LNCAP (cell line): ENCODE results near the gene LPP.

Experiments
- CTCF ChIP-seq: fragments of 450-650 bp; IDR thresholded peaks from 2 replicates; pipeline ENCODE4 v1.5.1; 2017; ENCODE audit warnings: mild to moderate bottlenecking

LPP gene

DNA sequence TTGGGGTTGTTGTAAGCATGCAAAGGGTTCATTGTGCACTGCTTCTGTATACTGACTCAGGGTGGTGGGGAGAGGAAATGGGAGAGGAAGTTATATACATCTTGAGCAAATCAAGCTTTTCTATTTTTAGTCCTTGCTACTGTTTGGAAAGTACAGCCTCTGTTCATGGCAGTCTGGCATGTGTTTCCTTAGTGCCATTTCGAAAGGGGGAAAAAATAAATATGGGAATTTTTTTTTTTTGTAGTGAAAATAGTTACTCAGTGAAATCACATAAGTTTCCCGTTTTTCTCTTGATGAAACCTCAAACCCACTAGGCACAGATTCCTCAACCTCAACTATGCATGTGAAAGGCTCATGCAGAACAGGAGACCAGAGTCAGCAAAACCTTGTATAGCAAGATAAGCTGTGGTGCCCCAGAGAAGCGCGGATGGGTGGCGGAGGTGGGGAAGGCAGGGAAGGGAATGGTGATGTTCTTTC lies 353.3 kb downstream of the LPP start:
- TF ChIP-seq CTCF = no peak

- no peak for TF ChIP-seq CTCF
Observed at GRCh38 chr3:188508454-188508853, 354.5 kb downstream of the LPP start.

DNA sequence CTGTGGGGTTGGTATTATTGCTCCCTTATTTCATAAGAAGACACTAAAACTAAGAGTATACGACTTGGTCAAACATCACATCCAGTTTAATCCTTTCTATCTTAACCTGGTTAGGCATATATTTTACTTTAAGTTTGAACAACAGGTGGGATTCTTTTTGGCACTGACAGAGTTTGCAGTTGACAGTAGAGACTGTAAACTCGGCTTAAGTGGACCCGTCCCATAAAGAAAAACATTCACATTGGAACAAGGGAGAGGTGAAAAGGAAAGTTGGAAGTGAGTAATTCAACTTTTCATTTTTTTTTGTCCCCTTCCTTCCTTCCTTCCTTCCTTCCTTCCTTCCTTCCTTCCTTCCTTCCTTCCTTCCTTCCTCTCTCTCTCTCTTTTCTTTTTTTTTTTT lies 355.4 kb downstream of the LPP start:
- TF ChIP-seq CTCF = no peak

DNA sequence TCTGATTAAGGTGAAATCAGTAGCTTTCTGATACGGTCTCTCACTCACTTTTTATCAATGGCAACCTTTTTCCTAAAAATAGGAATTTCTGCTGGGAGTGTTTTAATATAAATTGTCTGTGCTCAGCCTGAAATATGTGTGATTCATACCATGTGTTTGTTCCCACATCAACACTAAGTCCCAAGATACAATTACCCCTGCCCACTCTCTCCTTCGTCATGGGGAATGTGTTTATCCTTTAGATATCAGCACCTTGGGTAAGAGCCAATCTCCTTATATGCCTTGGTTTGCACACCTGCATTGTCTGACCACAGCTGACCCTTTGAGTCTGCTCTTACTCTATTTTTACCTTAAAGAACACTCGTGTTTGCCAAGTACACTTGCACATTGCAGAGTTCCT lies 356.4 kb downstream of the LPP start:
- no peak for TF ChIP-seq CTCF

DNA sequence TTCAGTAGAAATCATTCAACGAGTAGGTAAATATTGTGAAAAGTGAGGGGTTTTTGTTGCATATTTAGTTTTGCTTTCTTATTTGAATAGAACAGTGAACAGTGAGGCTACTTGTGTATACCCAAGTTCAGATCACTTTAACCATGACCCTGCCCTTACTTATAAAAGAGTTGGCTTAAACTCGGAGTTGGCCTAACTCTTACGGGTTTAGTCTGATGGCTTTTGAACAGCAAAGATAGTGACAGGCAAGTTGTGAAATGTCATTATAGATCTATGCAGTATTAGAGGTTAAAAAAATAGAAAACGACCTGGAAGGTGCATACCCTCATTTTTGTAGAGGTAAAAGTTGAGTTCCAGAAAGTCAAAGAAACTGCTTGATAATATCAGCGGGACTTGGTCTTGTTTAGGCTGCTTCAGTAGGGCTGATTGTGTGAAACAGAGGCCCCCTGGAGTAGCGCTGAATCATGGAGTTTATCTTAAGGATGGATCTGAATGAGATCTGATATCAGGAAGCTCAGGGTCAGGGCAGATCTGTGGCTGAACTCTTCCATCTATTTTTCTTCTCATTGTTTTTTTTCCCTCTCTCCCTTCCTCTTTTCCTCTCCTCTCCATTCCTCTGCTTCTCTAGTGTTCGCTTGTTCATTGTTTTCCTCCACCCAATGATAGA lies 359.8 kb downstream of the LPP start:
- no peak for TF ChIP-seq CTCF

DNA sequence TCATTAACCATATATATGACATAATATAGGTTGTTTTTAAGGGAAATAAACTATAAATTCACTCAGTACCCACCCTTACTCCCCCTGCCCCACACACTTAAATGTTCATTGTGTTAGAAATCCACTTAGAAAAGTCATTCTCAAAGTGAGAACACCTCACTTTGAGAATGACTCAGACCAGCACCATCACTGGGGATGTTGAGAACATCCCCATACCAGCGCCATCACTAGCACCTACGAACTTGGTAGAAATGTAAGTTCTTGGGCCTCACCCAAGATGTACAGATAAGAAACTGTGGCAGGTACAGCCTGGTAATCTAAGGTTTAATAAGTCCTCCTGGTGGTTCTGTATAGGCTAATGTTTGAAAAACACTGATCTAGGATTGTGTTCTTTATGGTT lies 362.6 kb downstream of the LPP start:
- no peak for TF ChIP-seq CTCF

- TF ChIP-seq CTCF = no peak
Observed at GRCh38 chr3:188518416-188518815, 364.5 kb downstream of the LPP start.
